ACC112 (cell line): ENCODE data around the gene LAMA5.

Source experiments
- H2AFZ ChIP-seq: fragments of 200-600 bp; sonication (generic); one replicate; pipeline ENCODE4 v1.6.0; 2017; ENCODE audit warnings: antibody characterized with exemption, low read length; ENCODE audit not compliant: unreplicated experiment
- H3K27ac ChIP-seq: fragments of 200-600 bp; sonication (generic); 2 replicates; pipeline ENCODE4 v1.5.1; 2014; ENCODE audit warnings: low read depth, mild to moderate bottlenecking, antibody characterized with exemption, low read length, moderate library complexity
- H3K27me3 ChIP-seq: fragments of 200-600 bp; sonication (generic); 2 replicates; pipeline ENCODE4 v1.6.1; 2014; ENCODE audit warnings: mild to moderate bottlenecking, antibody characterized with exemption, low read length, moderate library complexity, mixed read lengths; ENCODE audit not compliant: insufficient read depth
- H3K36me3 ChIP-seq: fragments of 200-600 bp; sonication (generic); 2 replicates; pipeline ENCODE4 v1.6.1; 2016; ENCODE audit warnings: mild to moderate bottlenecking, antibody characterized with exemption, low read length, moderate library complexity, mixed read lengths; ENCODE audit not compliant: insufficient read depth
- H3K4me1 ChIP-seq: fragments of 200-600 bp; sonication (generic); one replicate; pipeline ENCODE4 v1.6.1; 2016; ENCODE audit warnings: low read length, mixed read lengths; ENCODE audit not compliant: insufficient read depth, unreplicated experiment, control insufficient read depth
- H3K4me3 ChIP-seq: fragments of 200-600 bp; sonication (generic); 2 replicates; pipeline ENCODE4 v1.5.1; 2014; ENCODE audit warnings: mild to moderate bottlenecking, low read depth, low read length
- H3K79me2 ChIP-seq: fragments of 200-600 bp; sonication (generic); one replicate; pipeline ENCODE4 v1.6.0; 2016; ENCODE audit warnings: low read length; ENCODE audit not compliant: control insufficient read depth, unreplicated experiment, insufficient read depth

Gene LAMA5

DNA sequence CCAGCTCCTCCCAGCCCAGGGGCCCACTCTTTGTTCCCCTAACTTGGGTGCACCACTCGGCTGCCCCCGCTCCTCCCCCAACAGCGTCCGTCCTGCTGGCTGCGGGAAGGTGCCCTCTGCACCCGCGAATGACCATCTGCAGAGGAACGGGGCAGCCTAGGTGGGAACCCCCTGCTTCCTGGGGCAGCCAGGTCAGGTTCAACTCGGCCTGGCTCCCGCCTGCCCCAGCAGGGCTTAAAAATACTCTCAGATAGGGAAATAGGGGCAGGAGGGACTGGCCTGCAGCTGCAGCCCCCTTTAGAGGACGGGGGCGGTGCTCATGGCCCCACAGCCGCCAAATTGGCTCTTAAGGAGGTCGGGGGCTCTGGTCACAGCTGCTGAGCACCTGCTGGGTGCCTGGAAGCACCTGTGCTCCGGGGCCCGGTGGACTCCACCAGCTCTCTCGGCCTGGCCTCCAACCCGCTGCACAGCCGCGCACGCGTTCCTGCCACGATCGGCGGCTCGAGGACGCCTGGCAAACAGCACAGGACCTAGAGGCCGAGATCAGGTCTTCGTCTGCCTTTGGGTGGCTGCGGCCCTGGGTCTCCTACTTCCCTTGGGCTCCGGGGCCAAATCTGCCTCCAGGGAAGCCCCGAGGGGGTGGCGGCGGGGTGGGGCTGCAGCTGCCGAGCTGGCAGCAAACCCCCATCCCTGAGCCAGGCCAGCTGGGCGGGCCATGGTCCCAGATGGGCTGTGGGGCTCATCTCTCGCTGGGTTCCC is 700 bp upstream of the LAMA5 start:
- H2AFZ ChIP-seq, result no peak overlapping the region
- peak overlapping the region; percentile 63 for H3K4me3 ChIP-seq
- no peaks in the 10 kb centered on the region for H3K36me3 ChIP-seq
- H3K27ac ChIP-seq, result no peak overlapping the region
- peaks cover 58% of the 10 kb centered on the region for H3K4me1 ChIP-seq
- no peaks in the 10 kb centered on the region for H3K27me3 ChIP-seq
- no peaks in the 10 kb centered on the region for H3K79me2 ChIP-seq

GRCh38 chr20:62366370-62367135 is 559 bp downstream of the LAMA5 start:
- no peaks in the 10 kb centered on the region for H3K27me3 ChIP-seq
- H3K4me1 ChIP-seq, result peaks cover 58% of the 10 kb centered on the region
- peak overlapping the region; percentile 73 for H2AFZ ChIP-seq
- H3K36me3 ChIP-seq, result no peaks in the 10 kb centered on the region
- peak overlapping the region; percentile 88 for H3K4me3 ChIP-seq
- no peaks in the 10 kb centered on the region for H3K79me2 ChIP-seq
- no peak overlapping the region for H3K27ac ChIP-seq

DNA sequence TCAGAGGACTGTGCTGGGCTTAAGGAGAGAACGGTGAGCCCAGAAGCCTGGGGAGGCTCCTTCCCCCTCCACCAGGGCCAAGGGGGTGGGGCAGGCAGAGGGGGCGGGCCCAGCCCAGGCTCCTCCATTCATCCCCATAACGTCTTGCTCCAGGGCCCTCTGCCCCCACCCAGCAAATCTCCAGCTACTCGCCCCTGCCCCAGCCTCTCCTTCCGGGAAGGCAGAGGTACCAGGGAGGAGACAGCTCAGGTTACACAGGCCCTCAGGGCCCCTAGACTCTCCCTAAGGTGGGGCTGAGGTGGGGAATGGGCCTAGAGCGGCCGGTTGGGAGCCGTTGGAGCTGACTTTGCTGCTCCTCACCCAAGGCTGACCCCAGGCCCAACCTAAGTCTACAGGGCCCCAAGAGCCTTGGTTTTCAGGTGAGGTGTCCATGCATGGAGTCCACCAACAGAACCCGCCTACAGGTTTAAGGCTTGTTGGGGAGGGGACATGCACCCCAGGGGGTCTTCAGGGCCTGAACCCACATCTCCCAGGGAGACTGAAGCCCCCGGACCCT is 1.2 kb downstream of the LAMA5 start:
- Histone ChIP-seq H3K4me3 (peak overlapping the region; percentile 88), H3K27ac (no peak overlapping the region), H3K36me3 (no peaks in the 10 kb centered on the region), H3K4me1 (peaks cover 60% of the 10 kb centered on the region), H3K79me2 (no peaks in the 10 kb centered on the region), H3K27me3 (no peaks in the 10 kb centered on the region), H2AFZ (no peak overlapping the region)

DNA sequence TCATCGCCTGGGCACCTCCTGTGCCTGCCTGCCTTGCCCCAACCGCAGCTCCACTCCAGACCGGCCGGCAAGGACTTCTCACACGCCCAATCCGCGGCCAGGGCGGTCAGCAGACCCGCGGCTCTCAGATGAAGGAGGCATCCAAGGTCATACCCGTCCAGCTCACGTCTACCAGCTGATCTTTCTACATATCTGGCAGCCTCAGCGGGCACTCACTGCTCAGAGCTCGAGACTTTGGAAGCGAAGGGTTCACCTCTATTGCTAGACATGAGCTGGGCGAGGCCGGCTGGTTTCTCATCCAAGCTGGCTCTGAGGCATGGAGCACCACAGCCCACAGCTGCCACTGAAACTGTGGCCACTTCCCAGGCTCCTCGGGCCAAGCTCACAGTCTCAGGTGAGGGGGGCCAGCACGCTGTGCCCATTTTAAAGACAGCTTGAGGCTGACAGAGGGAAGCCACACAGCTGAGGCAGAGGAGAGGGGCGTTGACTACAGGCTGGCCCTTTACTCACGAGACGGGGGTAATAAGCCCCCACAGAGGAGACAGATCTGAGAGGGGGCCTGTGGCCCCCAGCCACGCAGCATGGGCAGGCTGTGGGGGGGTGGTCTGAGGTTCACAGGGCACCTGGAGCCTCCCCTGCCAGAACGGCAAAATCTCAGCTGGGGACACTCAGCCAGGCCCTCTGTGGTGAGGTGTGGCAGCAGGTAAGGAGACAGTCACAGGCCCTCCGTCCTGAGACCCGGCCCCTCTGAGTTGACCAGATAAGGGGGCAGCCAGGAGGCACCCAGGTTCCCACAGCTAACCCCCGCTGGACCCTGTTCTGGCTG is 2.0 kb downstream of the LAMA5 start:
- H3K27ac ChIP-seq, result no peak overlapping the region; the same call in 1 of the 2 replicates
- peaks cover 55% of the 10 kb centered on the region for H3K4me1 ChIP-seq
- H3K4me3 ChIP-seq, result no peak overlapping the region; the same call in 1 of the 2 replicates
- H3K27me3 ChIP-seq, result no peaks in the 10 kb centered on the region
- H2AFZ ChIP-seq, result no peak overlapping the region
- no peaks in the 10 kb centered on the region for H3K36me3 ChIP-seq
- no peaks in the 10 kb centered on the region for H3K79me2 ChIP-seq

GRCh38 chr20:62363920-62364851 is 2.9 kb downstream of the LAMA5 start:
- H3K27ac ChIP-seq, result peak overlapping the region; percentile 8; the same call in 1 of the 2 replicates
- H3K36me3 ChIP-seq, result no peaks in the 10 kb centered on the region
- H2AFZ ChIP-seq, result no peak overlapping the region
- no peak overlapping the region for H3K4me3 ChIP-seq
- no peaks in the 10 kb centered on the region for H3K79me2 ChIP-seq
- peaks cover 55% of the 10 kb centered on the region for H3K4me1 ChIP-seq
- no peaks in the 10 kb centered on the region for H3K27me3 ChIP-seq

GRCh38 chr20:62362991-62363919 is 3.9 kb downstream of the LAMA5 start:
- Histone ChIP-seq H3K27me3 (no peaks in the 10 kb centered on the region), H2AFZ (no peak overlapping the region), H3K4me1 (peaks cover 56% of the 10 kb centered on the region), H3K4me3 (no peak overlapping the region), H3K36me3 (no peaks in the 10 kb centered on the region), H3K27ac (no peak overlapping the region), H3K79me2 (no peaks in the 10 kb centered on the region)

- no peak overlapping the region for H2AFZ ChIP-seq
- no peaks in the 10 kb centered on the region for H3K36me3 ChIP-seq
- no peaks in the 10 kb centered on the region for H3K27me3 ChIP-seq
- H3K27ac ChIP-seq, result no peak overlapping the region
- H3K4me3 ChIP-seq, result no peak overlapping the region
- no peaks in the 10 kb centered on the region for H3K79me2 ChIP-seq
- peaks cover 56% of the 10 kb centered on the region for H3K4me1 ChIP-seq
These were observed 4.5 kb downstream of the LAMA5 start for GRCh38 chr20:62362590-62362940.

DNA sequence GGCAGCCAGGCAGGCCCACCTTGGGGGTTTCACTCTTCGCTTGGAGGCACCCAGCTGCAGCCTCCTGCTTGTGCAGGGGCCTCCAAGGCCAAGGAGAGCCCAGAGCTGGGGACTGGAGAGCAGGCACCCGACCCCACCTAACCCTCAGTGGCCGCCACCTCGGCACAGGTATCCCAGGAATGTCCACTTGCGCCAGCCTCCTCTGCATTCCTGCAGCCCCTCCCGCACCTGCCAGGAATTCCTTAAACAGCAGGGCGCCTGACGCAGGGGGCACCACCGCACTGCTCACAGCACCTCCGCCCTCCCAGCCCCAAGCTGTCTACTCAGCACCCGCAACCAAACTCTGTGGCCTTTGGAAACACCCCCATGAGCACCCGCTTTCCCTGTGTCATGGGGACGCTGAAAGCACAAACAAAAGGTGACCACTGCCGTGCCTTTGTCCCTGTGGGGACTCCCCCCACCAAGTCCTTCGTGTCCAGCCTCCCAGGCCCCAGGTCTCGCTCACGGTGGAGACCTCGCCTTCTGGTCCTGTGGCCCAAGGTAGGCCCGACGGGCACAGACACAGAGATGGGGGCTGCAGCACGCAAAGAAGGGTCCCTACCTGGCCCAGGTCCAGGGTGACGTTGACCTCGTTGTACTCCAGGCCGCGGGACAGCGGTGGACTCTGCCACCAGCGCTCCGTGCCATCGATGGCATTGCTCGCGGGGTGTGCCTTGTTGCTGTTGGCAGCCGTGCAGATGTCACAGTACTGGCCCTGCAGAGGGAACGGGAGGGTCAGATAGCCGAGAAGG is 5.1 kb downstream of the LAMA5 start:
- H3K4me3 ChIP-seq, result no peak overlapping the region
- no peak overlapping the region for H3K27ac ChIP-seq
- H3K4me1 ChIP-seq, result peaks cover 60% of the 10 kb centered on the region
- H3K79me2 ChIP-seq, result no peaks in the 10 kb centered on the region
- H2AFZ ChIP-seq, result no peak overlapping the region
- no peaks in the 10 kb centered on the region for H3K36me3 ChIP-seq
- H3K27me3 ChIP-seq, result no peaks in the 10 kb centered on the region
